ENCODE results near the gene PIKFYVE. TPM values are rescaled to one million over a fixed set of nuclear protein-coding genes. Genes with fewer than 3 reads are reported as not detected.

The PIKFYVE gene
- total RNA-seq, 2 experiments from 2014 or later: 29.7 to 50.0 TPM

DNA sequence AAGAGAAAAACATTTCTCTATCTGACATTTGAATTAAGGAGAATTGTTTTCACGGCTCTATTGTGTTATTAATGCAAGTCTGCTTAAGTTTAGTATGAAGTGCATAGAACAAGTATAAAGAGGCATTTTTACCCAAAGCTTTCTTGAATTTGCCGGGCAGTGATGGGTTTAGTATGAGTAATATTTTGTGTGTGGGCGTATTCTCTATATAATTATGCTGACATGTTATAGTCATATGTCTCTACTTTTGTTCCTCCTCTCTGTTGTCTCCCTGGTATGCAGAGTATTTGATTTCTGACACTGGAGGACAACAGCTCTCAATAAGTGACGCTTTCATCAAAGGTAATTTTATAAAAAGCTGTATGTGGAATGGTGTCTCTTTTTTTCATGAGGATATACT, 45.9 kb downstream of the PIKFYVE start:
- Histone ChIP-seq H2AFZ (ENCODE audit: low read length) (no peak overlapping the region), H3K9me3 (ENCODE audit: low read length) (no peaks in the 10 kb centered on the region), H4K20me1 (ENCODE audit: insufficient read depth, low read length) (no peaks in the 10 kb centered on the region), H3K4me1 (ENCODE audit: insufficient read depth, low read length, poor library complexity, severe bottlenecking) (peaks cover 6% of the 10 kb centered on the region), H3K36me3 (ENCODE audit: insufficient read depth, low read length) (peaks cover 66% of the 10 kb centered on the region), H3K4me3 (ENCODE audit: low read depth, low read length, poor library complexity, severe bottlenecking) (no peak overlapping the region), H3K4me2 (ENCODE audit: low read length) (no peak overlapping the region), H3K27ac (ENCODE audit: low read depth, low read length, poor library complexity, severe bottlenecking) (no peak overlapping the region), H3K9me2 (ENCODE audit: insufficient read depth, low read length) (no peaks in the 10 kb centered on the region), H3K79me2 (ENCODE audit: insufficient read depth, low read depth, low read length) (no peaks in the 10 kb centered on the region; the same call in 1 of the 2 replicates)
- TF ChIP-seq EZH2phosphoT487 (IDR thresholded peaks at IDR 0.05; ENCODE audit: borderline replicate concordance, low read depth, low read length): no peak
- TF ChIP-seq, protein P1, sequence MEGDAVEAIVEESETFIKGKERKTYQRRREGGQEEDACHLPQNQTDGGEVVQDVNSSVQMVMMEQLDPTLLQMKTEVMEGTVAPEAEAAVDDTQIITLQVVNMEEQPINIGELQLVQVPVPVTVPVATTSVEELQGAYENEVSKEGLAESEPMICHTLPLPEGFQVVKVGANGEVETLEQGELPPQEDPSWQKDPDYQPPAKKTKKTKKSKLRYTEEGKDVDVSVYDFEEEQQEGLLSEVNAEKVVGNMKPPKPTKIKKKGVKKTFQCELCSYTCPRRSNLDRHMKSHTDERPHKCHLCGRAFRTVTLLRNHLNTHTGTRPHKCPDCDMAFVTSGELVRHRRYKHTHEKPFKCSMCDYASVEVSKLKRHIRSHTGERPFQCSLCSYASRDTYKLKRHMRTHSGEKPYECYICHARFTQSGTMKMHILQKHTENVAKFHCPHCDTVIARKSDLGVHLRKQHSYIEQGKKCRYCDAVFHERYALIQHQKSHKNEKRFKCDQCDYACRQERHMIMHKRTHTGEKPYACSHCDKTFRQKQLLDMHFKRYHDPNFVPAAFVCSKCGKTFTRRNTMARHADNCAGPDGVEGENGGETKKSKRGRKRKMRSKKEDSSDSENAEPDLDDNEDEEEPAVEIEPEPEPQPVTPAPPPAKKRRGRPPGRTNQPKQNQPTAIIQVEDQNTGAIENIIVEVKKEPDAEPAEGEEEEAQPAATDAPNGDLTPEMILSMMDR (conservative IDR thresholded peaks at IDR 0.05; ENCODE audit: low read length): no peak
- intact Hi-C loops (cut with micrococcal nuclease; ENCODE audit: unreplicated experiment): no loop called here
- ChIA-PET CTCF (ENCODE audit: unreplicated experiment) (no interaction called here), POLR2A (interaction anchor here (0.6 to 2.2 kb wide), 3 partner anchors 10 to 1365 kb away, joined by 3 to 13 read pairs (median 5); no protein-coding TSS in a partner anchor)
- no peak for DNase-seq (ENCODE audit: low spot score)
- BruUV-seq (replicated peaks): no TSS peak

DNA sequence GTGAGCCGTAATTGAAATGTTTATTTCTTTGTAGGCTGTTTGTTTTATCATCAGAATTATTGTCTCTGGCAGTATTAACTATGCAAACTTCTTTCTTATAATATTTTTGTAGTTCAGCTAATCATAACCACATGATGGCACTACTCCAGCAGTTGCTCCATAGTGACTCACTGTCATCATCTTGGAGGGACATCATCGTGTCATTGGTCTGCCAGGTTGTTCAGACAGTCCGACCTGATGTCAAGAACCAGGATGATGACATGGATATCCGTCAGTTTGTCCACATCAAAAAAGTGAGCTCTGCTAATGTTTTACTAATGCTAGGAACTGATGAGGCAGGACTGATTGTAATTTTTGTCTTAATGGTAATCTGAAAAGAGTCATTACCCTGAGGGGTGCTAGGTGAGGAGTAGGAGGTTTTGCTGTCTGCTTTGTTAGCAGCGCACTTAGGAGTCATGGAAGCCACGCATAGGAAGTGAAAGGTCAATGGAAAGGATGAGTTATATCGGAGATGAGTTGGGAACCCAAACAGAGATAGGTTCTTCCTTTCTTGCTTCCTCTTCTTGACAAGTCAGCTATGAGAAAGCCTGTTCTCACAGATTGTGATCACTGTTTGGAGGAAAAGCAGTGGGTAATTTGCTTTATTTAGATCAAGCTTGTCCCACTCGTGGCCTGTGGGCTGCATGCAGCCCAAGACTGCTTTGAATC, 49.2 kb downstream of the PIKFYVE start:
- no peak for TF ChIP-seq EZH2phosphoT487 (IDR thresholded peaks at IDR 0.05; ENCODE audit: borderline replicate concordance, low read depth, low read length)
- TF ChIP-seq, protein P1 (conservative IDR thresholded peaks at IDR 0.05; ENCODE audit: low read length): peak; percentile 45; the same call in 1 of the 2 replicates
- Histone ChIP-seq H3K27ac (ENCODE audit: low read depth, low read length, poor library complexity, severe bottlenecking) (no peak overlapping the region), H3K4me1 (ENCODE audit: insufficient read depth, low read length, poor library complexity, severe bottlenecking) (peaks cover 10% of the 10 kb centered on the region), H3K4me2 (ENCODE audit: low read length) (no peak overlapping the region), H3K4me3 (ENCODE audit: low read depth, low read length, poor library complexity, severe bottlenecking) (no peak overlapping the region), H4K20me1 (ENCODE audit: insufficient read depth, low read length) (no peaks in the 10 kb centered on the region), H3K79me2 (ENCODE audit: insufficient read depth, low read depth, low read length) (no peaks in the 10 kb centered on the region; the same call in 1 of the 2 replicates), H3K9me2 (ENCODE audit: insufficient read depth, low read length) (no peaks in the 10 kb centered on the region), H3K36me3 (ENCODE audit: insufficient read depth, low read length) (peaks cover 72% of the 10 kb centered on the region), H3K9me3 (ENCODE audit: low read length) (no peaks in the 10 kb centered on the region), H2AFZ (ENCODE audit: low read length) (no peak overlapping the region)
- intact Hi-C loops (cut with micrococcal nuclease; ENCODE audit: unreplicated experiment): no loop called here
- BruUV-seq (replicated peaks): no TSS peak
- POLR2A ChIA-PET: interaction anchor here (0.7 to 1.4 kb wide), 2 partner anchors 19 to 43 kb away, joined by 3 read pairs; no protein-coding TSS in a partner anchor
- DNase-seq (ENCODE audit: low spot score): no peak
- CTCF ChIA-PET (ENCODE audit: unreplicated experiment): no interaction called here

DNA sequence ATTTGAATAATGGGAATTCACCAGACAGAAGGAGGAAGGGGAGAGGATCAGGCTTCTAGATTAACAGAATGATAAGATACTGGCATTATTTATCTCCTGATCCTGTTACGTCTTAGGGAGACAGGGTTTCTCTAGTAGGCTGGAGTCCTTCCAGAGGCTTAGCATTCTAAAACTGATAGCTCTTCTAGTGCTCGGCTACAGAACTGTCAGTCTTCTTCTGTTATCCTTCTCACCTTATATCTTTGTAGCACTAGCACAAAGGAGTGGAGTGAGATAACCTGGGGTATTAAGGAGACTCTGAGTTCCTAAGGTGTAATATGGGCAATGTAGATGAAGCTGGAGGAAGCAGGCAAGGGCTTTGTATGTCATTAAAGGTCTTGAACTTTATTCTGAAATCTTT, 52.1 kb downstream of the PIKFYVE start:
- intact Hi-C loops (cut with micrococcal nuclease; ENCODE audit: unreplicated experiment): no loop called here
- CTCF ChIA-PET (ENCODE audit: unreplicated experiment): no interaction called here
- POLR2A ChIA-PET: interaction anchor here (1.1 kb wide), 1 partner anchor 21 kb away, joined by 8 read pairs; no protein-coding TSS in a partner anchor
- Histone ChIP-seq H3K9me3 (ENCODE audit: low read length) (no peaks in the 10 kb centered on the region), H2AFZ (ENCODE audit: low read length) (no peak overlapping the region), H3K36me3 (ENCODE audit: insufficient read depth, low read length) (peaks cover 68% of the 10 kb centered on the region), H3K4me1 (ENCODE audit: insufficient read depth, low read length, poor library complexity, severe bottlenecking) (peaks cover 10% of the 10 kb centered on the region), H3K27ac (ENCODE audit: low read depth, low read length, poor library complexity, severe bottlenecking) (no peak overlapping the region), H3K9me2 (ENCODE audit: insufficient read depth, low read length) (no peaks in the 10 kb centered on the region), H3K4me3 (ENCODE audit: low read depth, low read length, poor library complexity, severe bottlenecking) (no peak overlapping the region), H3K79me2 (ENCODE audit: insufficient read depth, low read depth, low read length) (no peaks in the 10 kb centered on the region), H3K4me2 (ENCODE audit: low read length) (no peak overlapping the region), H4K20me1 (ENCODE audit: insufficient read depth, low read length) (no peaks in the 10 kb centered on the region)
- no peak for DNase-seq (ENCODE audit: low spot score)
- no TSS peak for BruUV-seq (replicated peaks)
- TF ChIP-seq, protein P1 (conservative IDR thresholded peaks at IDR 0.05; ENCODE audit: low read length): no peak
- TF ChIP-seq EZH2phosphoT487 (IDR thresholded peaks at IDR 0.05; ENCODE audit: borderline replicate concordance, low read depth, low read length): no peak

All from OCI-LY7 (cell line).